Panc1 (cell line): ENCODE results near the gene GPR137. TPM values are rescaled to one million over a fixed set of nuclear protein-coding genes. Genes with fewer than 3 reads are reported as not detected.
A peak's percentile ranks its signal among the peaks of the same experiment; 100 is the strongest.

Experiments used
- ATAC-seq: fragments of 200-7000 bp; cut with Tn5 transposase; 2 replicates; pipeline ENCODE4 v1.9.1; 2020; ENCODE audit warnings: mild to moderate bottlenecking, moderate library complexity
- BruUV-seq: library from RNA; stranded (reverse); fragments of 400-500 nt; replicated peaks from 2 replicates; lab custom pipeline; 2021; lab: Mats Ljungman, UMichigan
- CTCF ChIA-PET: fragments of 300-600 bp; sonication (Branson Sonifier 250); formaldehyde crosslinking; loops from one replicate; lab custom pipeline; 2022; ENCODE audit warnings: antibody characterized with exemption; lab: Charles Lee
- POLR2A ChIA-PET: fragments of 300-600 bp; sonication (Branson Sonifier 250); formaldehyde crosslinking; loops from one replicate; lab custom pipeline; 2022; ENCODE audit warnings: antibody characterized with exemption; lab: Charles Lee
- DNase-seq: peaks from one replicate; pipeline ENCODE4 v3.0.0-alpha.2; 2010; ENCODE audit warnings: low read depth, low spot score
- H3K27ac ChIP-seq: 2 replicates; pipeline ENCODE4 v1.5.1; 2011; ENCODE audit warnings: mild to moderate bottlenecking, low read length, inconsistent platforms
- H3K27me3 ChIP-seq: fragments of 200-500 bp; sonication (Bioruptor generic); 2 replicates; pipeline ENCODE4 v1.6.0; 2014; ENCODE audit warnings: low read length, inconsistent platforms; ENCODE audit not compliant: control insufficient read depth, insufficient read depth
- H3K36me3 ChIP-seq: fragments of 200-500 bp; sonication (Bioruptor generic); 2 replicates; pipeline ENCODE4 v1.5.1; 2014; ENCODE audit warnings: inconsistent platforms, mild to moderate bottlenecking, low read length, moderate library complexity; ENCODE audit not compliant: control insufficient read depth, insufficient read depth
- H3K4me1 ChIP-seq: 2 replicates; pipeline ENCODE4 v1.5.1; 2011; ENCODE audit warnings: inconsistent platforms, mild to moderate bottlenecking, low read length, moderate library complexity; ENCODE audit not compliant: control insufficient read depth, insufficient read depth
- H3K4me3 ChIP-seq, 2 experiments: 2 replicates each; pipeline ENCODE4 v1.5.1; 2011 to 2012; ENCODE audit warnings: low read depth in 2 of 2, low read length in 2 of 2, mild to moderate bottlenecking in 2 of 2, inconsistent platforms in 1 of 2, moderate library complexity in 1 of 2
- H3K9me3 ChIP-seq: fragments of 200-500 bp; sonication (Bioruptor generic); 2 replicates; pipeline ENCODE4 v1.5.1; 2014; ENCODE audit warnings: low read depth, mild to moderate bottlenecking, inconsistent platforms, low read length, moderate library complexity; ENCODE audit not compliant: control insufficient read depth, insufficient read depth
- CTCF ChIP-seq: fragments of 450-650 bp; IDR thresholded peaks from 2 replicates; pipeline ENCODE4 v1.5.1; 2017; ENCODE audit warnings: mild to moderate bottlenecking
- POLR2AphosphoS5 ChIP-seq: IDR thresholded peaks from 2 replicates; pipeline ENCODE4 v1.6.1; 2012; ENCODE audit warnings: mild to moderate bottlenecking, low read depth, low read length, moderate library complexity
- SIN3A ChIP-seq: IDR thresholded peaks from 2 replicates; pipeline ENCODE4 v1.6.1; 2012; ENCODE audit warnings: low read depth, mild to moderate bottlenecking, low read length, moderate library complexity, borderline replicate concordance; ENCODE audit not compliant: insufficient read depth
- TCF7L2 ChIP-seq: IDR thresholded peaks from 2 replicates; pipeline ENCODE4 v1.6.1; 2011; ENCODE audit warnings: mild to moderate bottlenecking, low read depth, low read length, inconsistent platforms
- in situ Hi-C: cut with HindIII; loops from 2 replicates; pipeline ENCODE4 v1.10.0; 2016; ENCODE audit warnings: low sequenced_read_pairs, low pct_unique_long_range_greater_than_20kb
- intact Hi-C: fragments of 100-400 bp; cut with micrococcal nuclease; formaldehyde crosslinking; loops from one replicate; pipeline ENCODE4 v1.10.0; 2022; ENCODE audit not compliant: unreplicated experiment
- total RNA-seq: library from RNA; stranded (reverse); gene quantifications from one replicate; pipeline ENCODE4 v1.2.1, GENCODE V29; 2021; ENCODE audit not compliant: unreplicated experiment
- TF ChIP-seq, protein P1 (sequence below), 2 experiments: IDR thresholded peaks; 2 replicates each; pipeline ENCODE4 v1.6.1; 2011 to 2012; ENCODE audit warnings: low read depth in 2 of 2, control low read depth in 1 of 2, low read length in 1 of 2, mild to moderate bottlenecking in 1 of 2, moderate library complexity in 1 of 2; ENCODE audit not compliant: insufficient read depth in 1 of 2

The GPR137 gene
- total RNA-seq, 1 experiment from 2014 or later: 183 TPM

DNA sequence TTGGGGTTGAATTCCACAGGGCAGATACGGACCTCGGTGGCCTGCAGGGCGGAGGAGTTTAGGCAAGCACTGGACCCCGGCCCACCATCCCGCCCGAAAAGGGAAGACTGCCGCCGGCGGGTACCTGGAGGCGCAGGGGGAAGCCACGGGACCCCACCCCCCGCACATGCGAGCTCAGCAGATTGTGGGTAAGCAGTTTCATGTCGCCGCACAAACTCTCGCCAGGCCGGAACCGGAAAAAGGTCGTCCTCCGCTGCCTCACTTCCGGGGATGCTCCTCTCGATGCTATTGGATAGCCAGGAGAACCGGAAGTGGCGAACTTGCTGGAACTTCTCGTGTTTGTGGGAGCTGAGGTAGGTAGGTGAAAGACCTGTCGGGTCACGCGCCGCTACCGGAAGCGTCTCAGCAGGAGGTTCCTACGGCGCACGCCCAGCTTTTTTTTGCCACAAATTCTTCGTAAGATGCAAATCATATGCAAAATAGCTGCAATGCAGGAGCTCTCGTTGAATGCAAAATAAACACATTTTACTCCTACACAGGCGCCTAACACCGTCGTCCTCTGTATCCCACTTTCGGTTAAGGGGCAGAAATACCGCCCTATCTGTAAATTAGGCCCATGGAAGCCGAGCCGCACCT, 31.8 kb downstream of the GPR137 start, which contains the start of gene TRMT112:
Gene TRMT112 (minus strand): TSS at position 235 of the 636 bp plus-strand sequence. CDS start 33 bp downstream, at position 202.
- ChIA-PET POLR2A (interaction anchor here (0.5 to 2.0 kb wide), 12 partner anchors 11 to 48 kb away, joined by 3 to 12 read pairs (median 4); partner anchors contain the start of genes BAD and ESRRA), CTCF (interaction anchor here (0.6 to 2.3 kb wide), 16 partner anchors 13 to 76 kb away, joined by 3 to 21 read pairs (median 4); partner anchors contain the start of genes CATSPERZ, FKBP2 and GPR137)
- Histone ChIP-seq H3K9me3 (no peaks in the 10 kb centered on the region), H3K36me3 (peaks cover 2% of the 10 kb centered on the region; the same call in 1 of the 2 replicates), H3K27ac (peak within 1 kb of the TSS; percentile 100), H3K4me3 (peak within 1 kb of the TSS; percentile 74 to 77), H3K4me1 (peaks cover 43% of the 10 kb centered on the region), H3K27me3 (no peaks in the 10 kb centered on the region)
- DNase-seq: peak; percentile 97
- intact Hi-C loops (no loop called here), in situ Hi-C loops (no loop called here)
- peak; percentile 89 for ATAC-seq
- no TSS peak for BruUV-seq
- TF ChIP-seq POLR2AphosphoS5 (peak; percentile 87; the same call in 1 of the 2 replicates), SIN3A (0 out of 2 replicates have a peak, but pooled peaks have one; percentile 26), TCF7L2 (peak; percentile 97), CTCF (no peak)
- TF ChIP-seq, protein P1, sequence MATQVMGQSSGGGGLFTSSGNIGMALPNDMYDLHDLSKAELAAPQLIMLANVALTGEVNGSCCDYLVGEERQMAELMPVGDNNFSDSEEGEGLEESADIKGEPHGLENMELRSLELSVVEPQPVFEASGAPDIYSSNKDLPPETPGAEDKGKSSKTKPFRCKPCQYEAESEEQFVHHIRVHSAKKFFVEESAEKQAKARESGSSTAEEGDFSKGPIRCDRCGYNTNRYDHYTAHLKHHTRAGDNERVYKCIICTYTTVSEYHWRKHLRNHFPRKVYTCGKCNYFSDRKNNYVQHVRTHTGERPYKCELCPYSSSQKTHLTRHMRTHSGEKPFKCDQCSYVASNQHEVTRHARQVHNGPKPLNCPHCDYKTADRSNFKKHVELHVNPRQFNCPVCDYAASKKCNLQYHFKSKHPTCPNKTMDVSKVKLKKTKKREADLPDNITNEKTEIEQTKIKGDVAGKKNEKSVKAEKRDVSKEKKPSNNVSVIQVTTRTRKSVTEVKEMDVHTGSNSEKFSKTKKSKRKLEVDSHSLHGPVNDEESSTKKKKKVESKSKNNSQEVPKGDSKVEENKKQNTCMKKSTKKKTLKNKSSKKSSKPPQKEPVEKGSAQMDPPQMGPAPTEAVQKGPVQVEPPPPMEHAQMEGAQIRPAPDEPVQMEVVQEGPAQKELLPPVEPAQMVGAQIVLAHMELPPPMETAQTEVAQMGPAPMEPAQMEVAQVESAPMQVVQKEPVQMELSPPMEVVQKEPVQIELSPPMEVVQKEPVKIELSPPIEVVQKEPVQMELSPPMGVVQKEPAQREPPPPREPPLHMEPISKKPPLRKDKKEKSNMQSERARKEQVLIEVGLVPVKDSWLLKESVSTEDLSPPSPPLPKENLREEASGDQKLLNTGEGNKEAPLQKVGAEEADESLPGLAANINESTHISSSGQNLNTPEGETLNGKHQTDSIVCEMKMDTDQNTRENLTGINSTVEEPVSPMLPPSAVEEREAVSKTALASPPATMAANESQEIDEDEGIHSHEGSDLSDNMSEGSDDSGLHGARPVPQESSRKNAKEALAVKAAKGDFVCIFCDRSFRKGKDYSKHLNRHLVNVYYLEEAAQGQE (IDR thresholded peaks at IDR 0.05; ENCODE audit: insufficient read depth in 1 of 2, low read depth in 2 of 2, low read length in 1 of 2): 0 out of 4 replicates have a peak, but pooled peaks of 1 of the 2 experiments have one; percentile 47

- no TSS peak for BruUV-seq
These were observed 32.5 kb downstream of the GPR137 start, which contains the start of gene PRDX5 for GRCh38 chr11:64317961-64318765. PRDX5 (plus strand) TSS chr11:64318121; CDS start chr11:64318216, 95 bp downstream.

More at GRCh38 chr11:64317961-64318765, 32.5 kb downstream of the GPR137 start, which contains the start of gene PRDX5:
- H3K4me3 ChIP-seq: peak within 1 kb of the TSS; percentile 74 to 77
- ChIA-PET CTCF (interaction anchor here (0.6 to 2.3 kb wide), 16 partner anchors 12 to 224 kb away, joined by 3 to 21 read pairs (median 4); partner anchors contain the start of genes CATSPERZ and GPR137), POLR2A (interaction anchor here (0.5 to 2.0 kb wide), 15 partner anchors 11 to 84 kb away, joined by 3 to 12 read pairs (median 5); partner anchors contain the start of genes BAD and ESRRA)
- peaks cover 48% of the 10 kb centered on the region for H3K4me1 ChIP-seq
- in situ Hi-C loops (no loop called here), intact Hi-C loops (loop anchor here (1.0 kb wide), 1 partner anchor 37 kb away; no protein-coding TSS in a partner anchor)
- ATAC-seq (peak; percentile 87), DNase-seq (no peak)
- TF ChIP-seq, protein P1 (IDR thresholded peaks at IDR 0.05; ENCODE audit: insufficient read depth in 1 of 2, low read depth in 2 of 2, low read length in 1 of 2): peak in 1 of 2 experiments; percentile 75; a peak in 2 of 4 replicates
- TF ChIP-seq CTCF (no peak; the same call in 1 of the 2 replicates), TCF7L2 (no peak), POLR2AphosphoS5 (peak; percentile 72; the same call in 1 of the 2 replicates), SIN3A (peak; percentile 80; the same call in 1 of the 2 replicates)
- peaks cover 2% of the 10 kb centered on the region; the same call in 1 of the 2 replicates for H3K36me3 ChIP-seq
- no peaks in the 10 kb centered on the region for H3K9me3 ChIP-seq
- H3K27me3 ChIP-seq: no peaks in the 10 kb centered on the region
- peak within 1 kb of the TSS; percentile 100 for H3K27ac ChIP-seq
